ENCODE results near the gene ANLN.
A peak's percentile ranks its signal among the peaks of the same experiment; 100 is the strongest.
"Not testable (repeated sequence)": the region's sequence is repeated elsewhere in the genome, so short reads cannot be mapped to it uniquely, and the experiment has no call there.

The ANLN gene

GRCh38 chr7:36366005-36366717 lies 23.5 kb upstream of the ANLN start:
- peaks cover 2% of the 10 kb centered on the region for H3K27me3 ChIP-seq (ENCODE audit: insufficient read depth, low read length)

GRCh38 chr7:36366718-36367560 lies 22.7 kb upstream of the ANLN start:
- no peaks in the 10 kb centered on the region for H3K36me3 ChIP-seq (ENCODE audit: insufficient read depth, low read length)
- peaks cover 2% of the 10 kb centered on the region for H3K27me3 ChIP-seq (ENCODE audit: insufficient read depth, low read length)
- H3K4me1 ChIP-seq (ENCODE audit: insufficient read depth, low read length) = peaks cover 6% of the 10 kb centered on the region
- peak overlapping the region; percentile 94 for H2AFZ ChIP-seq (ENCODE audit: low read depth, low read length)
- H3K9me3 ChIP-seq (ENCODE audit: low read length) = no peaks in the 10 kb centered on the region
- peak overlapping the region; percentile 91 for H3K4me3 ChIP-seq (ENCODE audit: low read length)

More at GRCh38 chr7:36366005-36366717, 23.5 kb upstream of the ANLN start:
- no peaks in the 10 kb centered on the region for H3K9me3 ChIP-seq (ENCODE audit: low read length)
- no peaks in the 10 kb centered on the region for H3K36me3 ChIP-seq (ENCODE audit: insufficient read depth, low read length)
- peak overlapping the region; percentile 91 for H3K4me3 ChIP-seq (ENCODE audit: low read length)
- peak overlapping the region; percentile 94 for H2AFZ ChIP-seq (ENCODE audit: low read depth, low read length)
- H3K4me1 ChIP-seq (ENCODE audit: insufficient read depth, low read length) = peaks cover 6% of the 10 kb centered on the region

- Histone ChIP-seq H3K36me3 (ENCODE audit: insufficient read depth, low read length) (no peaks in the 10 kb centered on the region), H3K27me3 (ENCODE audit: insufficient read depth, low read length) (peaks cover 2% of the 10 kb centered on the region), H3K9me3 (ENCODE audit: low read length) (no peaks in the 10 kb centered on the region), H2AFZ (ENCODE audit: low read depth, low read length) (peak overlapping the region; percentile 94), H3K4me3 (ENCODE audit: low read length) (peak overlapping the region; percentile 91), H3K4me1 (ENCODE audit: insufficient read depth, low read length) (peaks cover 12% of the 10 kb centered on the region)
These were observed 22.0 kb upstream of the ANLN start for GRCh38 chr7:36367561-36368077.

GRCh38 chr7:36368496-36368895 lies 21.2 kb upstream of the ANLN start:
- Histone ChIP-seq H3K4me1 (ENCODE audit: insufficient read depth, low read length) (peaks cover 12% of the 10 kb centered on the region), H3K36me3 (ENCODE audit: insufficient read depth, low read length) (no peaks in the 10 kb centered on the region), H3K27me3 (ENCODE audit: insufficient read depth, low read length) (peaks cover 2% of the 10 kb centered on the region), H3K4me3 (ENCODE audit: low read length) (no peak overlapping the region), H2AFZ (ENCODE audit: low read depth, low read length) (no peak overlapping the region), H3K9me3 (ENCODE audit: low read length) (no peaks in the 10 kb centered on the region)

- Histone ChIP-seq H3K36me3 (ENCODE audit: insufficient read depth, low read length) (no peaks in the 10 kb centered on the region), H2AFZ (ENCODE audit: low read depth, low read length) (no peak overlapping the region), H3K27me3 (ENCODE audit: insufficient read depth, low read length) (peaks cover 2% of the 10 kb centered on the region), H3K4me1 (ENCODE audit: insufficient read depth, low read length) (peaks cover 12% of the 10 kb centered on the region), H3K9me3 (ENCODE audit: low read length) (no peaks in the 10 kb centered on the region), H3K4me3 (ENCODE audit: low read length) (no peak overlapping the region)
These were observed 20.5 kb upstream of the ANLN start for GRCh38 chr7:36369171-36369570.

GRCh38 chr7:36370046-36370445 lies 19.6 kb upstream of the ANLN start:
- Histone ChIP-seq H3K4me3 (ENCODE audit: low read length) (no peak overlapping the region), H3K4me1 (ENCODE audit: insufficient read depth, low read length) (peaks cover 12% of the 10 kb centered on the region), H2AFZ (ENCODE audit: low read depth, low read length) (no peak overlapping the region), H3K36me3 (ENCODE audit: insufficient read depth, low read length) (no peaks in the 10 kb centered on the region), H3K9me3 (ENCODE audit: low read length) (no peaks in the 10 kb centered on the region), H3K27me3 (ENCODE audit: insufficient read depth, low read length) (peaks cover 2% of the 10 kb centered on the region)

- H2AFZ ChIP-seq (ENCODE audit: low read depth, low read length) = no peak overlapping the region
- H3K9me3 ChIP-seq (ENCODE audit: low read length) = no peaks in the 10 kb centered on the region
- H3K4me1 ChIP-seq (ENCODE audit: insufficient read depth, low read length) = peaks cover 6% of the 10 kb centered on the region
- H3K36me3 ChIP-seq (ENCODE audit: insufficient read depth, low read length) = no peaks in the 10 kb centered on the region
- peaks cover 2% of the 10 kb centered on the region for H3K27me3 ChIP-seq (ENCODE audit: insufficient read depth, low read length)
- H3K4me3 ChIP-seq (ENCODE audit: low read length) = no peak overlapping the region
These were observed 17.5 kb upstream of the ANLN start for GRCh38 chr7:36372156-36372555.

GRCh38 chr7:36378555-36378954 lies 11.1 kb upstream of the ANLN start:
- H2AFZ ChIP-seq (ENCODE audit: low read depth, low read length); H3K4me3 ChIP-seq (ENCODE audit: low read length); H3K36me3 ChIP-seq (ENCODE audit: insufficient read depth, low read length); H3K4me1 ChIP-seq (ENCODE audit: insufficient read depth, low read length); H3K9me3 ChIP-seq (ENCODE audit: low read length); H3K27me3 ChIP-seq (ENCODE audit: insufficient read depth, low read length): not testable (repeated sequence)

- Histone ChIP-seq H3K9me3 (ENCODE audit: low read length) (no peaks in the 10 kb centered on the region), H3K4me3 (ENCODE audit: low read length) (no peak overlapping the region), H3K4me1 (ENCODE audit: insufficient read depth, low read length) (no peaks in the 10 kb centered on the region), H2AFZ (ENCODE audit: low read depth, low read length) (no peak overlapping the region), H3K36me3 (ENCODE audit: insufficient read depth, low read length) (no peaks in the 10 kb centered on the region), H3K27me3 (ENCODE audit: insufficient read depth, low read length) (no peaks in the 10 kb centered on the region)
These were observed 9.7 kb upstream of the ANLN start for GRCh38 chr7:36379831-36380504.

- no peaks in the 10 kb centered on the region for H3K27me3 ChIP-seq (ENCODE audit: insufficient read depth, low read length)
- H3K4me1 ChIP-seq (ENCODE audit: insufficient read depth, low read length) = no peaks in the 10 kb centered on the region
These were observed 8.6 kb upstream of the ANLN start for GRCh38 chr7:36381056-36381455.

GRCh38 chr7:36383284-36383683 lies 6.4 kb upstream of the ANLN start:
- H2AFZ ChIP-seq (ENCODE audit: low read depth, low read length); H3K4me3 ChIP-seq (ENCODE audit: low read length); H3K4me1 ChIP-seq (ENCODE audit: insufficient read depth, low read length); H3K27me3 ChIP-seq (ENCODE audit: insufficient read depth, low read length); H3K36me3 ChIP-seq (ENCODE audit: insufficient read depth, low read length); H3K9me3 ChIP-seq (ENCODE audit: low read length): not testable (repeated sequence)

More at GRCh38 chr7:36381056-36381455, 8.6 kb upstream of the ANLN start:
- H2AFZ ChIP-seq (ENCODE audit: low read depth, low read length) = no peak overlapping the region
- H3K9me3 ChIP-seq (ENCODE audit: low read length) = no peaks in the 10 kb centered on the region
- H3K36me3 ChIP-seq (ENCODE audit: insufficient read depth, low read length) = no peaks in the 10 kb centered on the region
- no peak overlapping the region for H3K4me3 ChIP-seq (ENCODE audit: low read length)

- not testable (repeated sequence) for H3K9me3 ChIP-seq (ENCODE audit: low read length); H3K27me3 ChIP-seq (ENCODE audit: insufficient read depth, low read length); H2AFZ ChIP-seq (ENCODE audit: low read depth, low read length); H3K4me3 ChIP-seq (ENCODE audit: low read length); H3K4me1 ChIP-seq (ENCODE audit: insufficient read depth, low read length); H3K36me3 ChIP-seq (ENCODE audit: insufficient read depth, low read length)
These were observed 4.0 kb upstream of the ANLN start for GRCh38 chr7:36385646-36386045.
